Colonic mucosa (tissue), 4 donors: Measurements from ENCODE around the gene TMEM161B. TPM values are rescaled to one million over a fixed set of nuclear protein-coding genes. Genes with fewer than 3 reads are reported as not detected.
"Not testable (repeated sequence)": the region's sequence is repeated elsewhere in the genome, so short reads cannot be mapped to it uniquely, and the experiment has no call there.

Source experiments
- DNase-seq: peaks from one replicate; pipeline ENCODE4 v3.0.0-alpha.2; 2020
- H3K27ac ChIP-seq: fragments of 200-600 bp; one replicate; pipeline ENCODE4 v1.8.0; 2021
- H3K27me3 ChIP-seq: fragments of 200-600 bp; one replicate; pipeline ENCODE4 v1.8.0; 2021
- H3K36me3 ChIP-seq: fragments of 200-600 bp; one replicate; pipeline ENCODE4 v1.8.0; 2021
- H3K4me1 ChIP-seq: fragments of 200-600 bp; one replicate; pipeline ENCODE4 v1.8.0; 2021; ENCODE audit warnings: mild to moderate bottlenecking
- H3K4me3 ChIP-seq: fragments of 200-600 bp; one replicate; pipeline ENCODE4 v1.8.0; 2021
- H3K9ac ChIP-seq, 2 donors: one replicate each; pipeline ENCODE4 v1.7.0; 2013; ENCODE audit warnings: control low read depth in 2 of 2, low read depth in 2 of 2, low read length in 2 of 2
- H3K9me3 ChIP-seq: fragments of 200-600 bp; one replicate; pipeline ENCODE4 v1.8.0; 2021
- CTCF ChIP-seq: fragments of 200-600 bp; IDR thresholded peaks from one replicate; pipeline ENCODE4 v1.8.0; 2022; ENCODE audit warnings: antibody characterized with exemption, mild to moderate bottlenecking
- intact Hi-C: fragments of 100-400 bp; cut with DNase I; formaldehyde crosslinking; loops from one replicate; pipeline ENCODE4 v1.14.1; 2022
- total RNA-seq, 2 donors: library from RNA; stranded (reverse); fragmentation: NEBNext Ultra II Directional in 1 of 2; extraction: Animal tissue kit (Norgen Biotek cat#: 25700) in 1 of 2; gene quantifications; one replicate each; pipeline ENCODE4 v1.2.1, GENCODE V29; 2021
- donor health status: healthy.
- donor health status: DM: no; HTN: no; CAD: no.
- donor health status: DM: no; HTN: no; CAD: no.

Gene TMEM161B
- total RNA-seq, 2 donors from 2014 or later: 18.6 to 20.8 TPM

GRCh38 chr5:88195636-88196035 is 73.0 kb downstream of the TMEM161B start:
- DNase-seq: no peak
- Histone ChIP-seq H3K36me3 (no peaks in the 10 kb centered on the region), H3K4me3 (no peak overlapping the region), H3K27me3 (no peaks in the 10 kb centered on the region), H3K9me3 (no peaks in the 10 kb centered on the region), H3K27ac (no peak overlapping the region), H3K9ac (no peak overlapping the region), H3K4me1 (no peaks in the 10 kb centered on the region)
- TF ChIP-seq CTCF: no peak
- intact Hi-C loops: no loop called here

GRCh38 chr5:88193896-88194295 is 74.7 kb downstream of the TMEM161B start:
- intact Hi-C loops: no loop called here
- Histone ChIP-seq H3K4me3 (no peak overlapping the region), H3K27me3 (no peaks in the 10 kb centered on the region), H3K27ac (no peak overlapping the region), H3K9me3 (no peaks in the 10 kb centered on the region), H3K9ac (no peak overlapping the region), H3K4me1 (no peaks in the 10 kb centered on the region), H3K36me3 (no peaks in the 10 kb centered on the region)
- DNase-seq: no peak
- no peak for TF ChIP-seq CTCF

- Histone ChIP-seq H3K27me3 (no peaks in the 10 kb centered on the region), H3K4me3 (no peak overlapping the region), H3K27ac (no peak overlapping the region), H3K4me1 (no peaks in the 10 kb centered on the region), H3K9ac (no peak overlapping the region), H3K9me3 (no peaks in the 10 kb centered on the region), H3K36me3 (no peaks in the 10 kb centered on the region)
- no peak for TF ChIP-seq CTCF
- intact Hi-C loops: no loop called here
- no peak for DNase-seq
Observed at GRCh38 chr5:88190106-88190834, 78.4 kb downstream of the TMEM161B start.

- H3K27me3 ChIP-seq, H3K9me3 ChIP-seq, H3K27ac ChIP-seq, H3K4me3 ChIP-seq, intact Hi-C loops, H3K4me1 ChIP-seq, DNase-seq, H3K36me3 ChIP-seq, H3K9ac ChIP-seq: not testable (repeated sequence)
Observed at GRCh38 chr5:88189484-88189883, 79.2 kb downstream of the TMEM161B start.

GRCh38 chr5:88188458-88189132 is 80.0 kb downstream of the TMEM161B start:
- no peak overlapping the region for H3K9ac ChIP-seq
- H3K4me1 ChIP-seq: no peaks in the 10 kb centered on the region
- no peak overlapping the region for H3K4me3 ChIP-seq
- no peak overlapping the region for H3K27ac ChIP-seq
- DNase-seq: no peak
- intact Hi-C loops: no loop called here
- no peak for TF ChIP-seq CTCF
- no peaks in the 10 kb centered on the region for H3K27me3 ChIP-seq
- no peaks in the 10 kb centered on the region for H3K9me3 ChIP-seq
- no peaks in the 10 kb centered on the region for H3K36me3 ChIP-seq

- Histone ChIP-seq H3K36me3 (no peaks in the 10 kb centered on the region), H3K9ac (no peak overlapping the region), H3K27ac (no peak overlapping the region), H3K27me3 (no peaks in the 10 kb centered on the region), H3K4me1 (no peaks in the 10 kb centered on the region), H3K9me3 (no peaks in the 10 kb centered on the region), H3K4me3 (no peak overlapping the region)
- TF ChIP-seq CTCF: no peak
- no peak for DNase-seq
- intact Hi-C loops: no loop called here
Observed at GRCh38 chr5:88183255-88183654, 85.4 kb downstream of the TMEM161B start.

- H3K27me3 ChIP-seq, H3K27ac ChIP-seq, H3K4me1 ChIP-seq, H3K9ac ChIP-seq, H3K9me3 ChIP-seq, DNase-seq, H3K36me3 ChIP-seq, intact Hi-C loops, H3K4me3 ChIP-seq: not testable (repeated sequence)
Observed at GRCh38 chr5:88177486-88177885, 91.2 kb downstream of the TMEM161B start.
